Right lung (tissue), 5 donors: ENCODE results near the gene SH3BP2. TPM values are rescaled to one million over a fixed set of nuclear protein-coding genes. Genes with fewer than 3 reads are reported as not detected.
"Not testable (repeated sequence)": the region's sequence is repeated elsewhere in the genome, so short reads cannot be mapped to it uniquely, and the experiment has no call there.

Experiments used
- DNase-seq, 2 donors: peaks; one replicate each; pipeline ENCODE4 v3.0.0-alpha.2; 2013
- polyA plus RNA-seq, 5 donors: library from polyadenylated mRNA; unstranded; fragments of 120-200 nt; gene quantifications; one replicate each; pipeline versions ENCODE4 v1.2.1 to v1.2.3, GENCODE V29; 2013; ENCODE audit warnings: inconsistent platforms in 1 of 5, low replicate concordance in 1 of 5; ENCODE audit not compliant: insufficient read length in 5 of 5, insufficient read depth in 1 of 5

The SH3BP2 gene
- polyA plus RNA-seq, 5 donors, result 33.2 to 59.8 (median 47.8) TPM

- no peak for DNase-seq
These were observed 31.6 kb upstream of the SH3BP2 start for GRCh38 chr4:2761035-2761923.

GRCh38 chr4:2762048-2762447 lies 30.8 kb upstream of the SH3BP2 start:
- no peak for DNase-seq

GRCh38 chr4:2762486-2763370 lies 30.2 kb upstream of the SH3BP2 start:
- DNase-seq, result not testable (repeated sequence)

- DNase-seq, result no peak
These were observed 29.3 kb upstream of the SH3BP2 start for GRCh38 chr4:2763511-2763967.

- no peak for DNase-seq
These were observed 26.9 kb upstream of the SH3BP2 start for GRCh38 chr4:2765832-2766526.

- no peak for DNase-seq
These were observed 25.7 kb upstream of the SH3BP2 start for GRCh38 chr4:2767046-2767704.

- DNase-seq, result no peak
These were observed 25.2 kb upstream of the SH3BP2 start for GRCh38 chr4:2767705-2768074.

GRCh38 chr4:2768124-2768523 lies 24.8 kb upstream of the SH3BP2 start:
- no peak for DNase-seq

- no peak for DNase-seq
These were observed 24.0 kb upstream of the SH3BP2 start for GRCh38 chr4:2768921-2769336.

GRCh38 chr4:2771264-2771663 lies 21.6 kb upstream of the SH3BP2 start:
- no peak for DNase-seq

GRCh38 chr4:2780643-2781042 lies 12.2 kb upstream of the SH3BP2 start:
- DNase-seq, result not testable (repeated sequence)

GRCh38 chr4:2781911-2782310 lies 11.0 kb upstream of the SH3BP2 start:
- DNase-seq, result no peak

GRCh38 chr4:2783790-2784189 lies 9.1 kb upstream of the SH3BP2 start:
- no peak for DNase-seq

GRCh38 chr4:2785613-2786012 lies 7.3 kb upstream of the SH3BP2 start:
- DNase-seq, result no peak

GRCh38 chr4:2786152-2786671 lies 6.7 kb upstream of the SH3BP2 start:
- DNase-seq, result no peak

GRCh38 chr4:2786794-2787229 lies 6.1 kb upstream of the SH3BP2 start:
- no peak for DNase-seq

GRCh38 chr4:2787230-2788100 lies 5.4 kb upstream of the SH3BP2 start:
- no peak for DNase-seq

GRCh38 chr4:2788101-2788500 lies 4.8 kb upstream of the SH3BP2 start:
- DNase-seq, result no peak

- no peak for DNase-seq
These were observed 4.3 kb upstream of the SH3BP2 start for GRCh38 chr4:2788532-2789103.

GRCh38 chr4:2789351-2789750 lies 3.5 kb upstream of the SH3BP2 start:
- DNase-seq, result no peak
